Activated T-helper 2 cell treated with anti-CD3 and anti-CD28 coated beads, Interferon-gamma antibody, Interleukin-2, Interleukin-4, amounts not matched to agents 10 μg/mL and 5 μg/mL and 100 μg/mL, durations not matched to agents 14 hours and 24 hours and 36 hours (primary cell): Measurements from ENCODE around the gene STAT3. TPM values are rescaled to one million over a fixed set of nuclear protein-coding genes. Genes with fewer than 3 reads are reported as not detected.
"Not testable (repeated sequence)": the region's sequence is repeated elsewhere in the genome, so short reads cannot be mapped to it uniquely, and the experiment has no call there.

Experiments used
- DNase-seq: peaks from one replicate; pipeline ENCODE4 v3.0.0; 2021; ENCODE audit warnings: low spot score
- H3K27ac Mint-ChIP-seq: one replicate; pipeline ENCODE4 v1.8.0; 2021; ENCODE audit warnings: mixed read lengths
- H3K27me3 Mint-ChIP-seq: one replicate; pipeline ENCODE4 v1.8.0; 2021; ENCODE audit warnings: low read depth, mixed read lengths
- H3K36me3 Mint-ChIP-seq: one replicate; pipeline ENCODE4 v1.8.0; 2021; ENCODE audit warnings: low read depth, mixed read lengths
- H3K4me1 Mint-ChIP-seq: one replicate; pipeline ENCODE4 v1.8.0; 2021; ENCODE audit warnings: low read depth, mixed read lengths
- H3K4me3 Mint-ChIP-seq: one replicate; pipeline ENCODE4 v1.8.0; 2021; ENCODE audit warnings: low read depth, mild to moderate bottlenecking, moderate library complexity, mixed read lengths
- H3K9me3 Mint-ChIP-seq: one replicate; pipeline ENCODE4 v1.8.0; 2021; ENCODE audit warnings: mixed read lengths
- intact Hi-C: fragments of 100-400 bp; cut with micrococcal nuclease; formaldehyde crosslinking; loops from one replicate; pipeline ENCODE4 v1.15.1; 2023
- total RNA-seq: library from RNA; stranded (reverse); gene quantifications from 2 replicates; pipeline ENCODE4 v1.2.3, GENCODE V29; 2022

STAT3 gene
- total RNA-seq, 1 donor from 2014 or later, result 250 TPM

GRCh38 chr17:42268236-42268635 is 120.0 kb downstream of the STAT3 start:
- DNase-seq, result no peak
- H3K4me1 Mint-ChIP-seq, result peaks cover 61% of the 10 kb centered on the region
- intact Hi-C loops, result no loop called here
- H3K36me3 Mint-ChIP-seq, result peaks cover 65% of the 10 kb centered on the region
- peak overlapping the region; percentile 93 for H3K27ac Mint-ChIP-seq
- peaks cover 3% of the 10 kb centered on the region for H3K9me3 Mint-ChIP-seq
- H3K27me3 Mint-ChIP-seq, result no peaks in the 10 kb centered on the region
- no peak overlapping the region for H3K4me3 Mint-ChIP-seq

- peak overlapping the region; percentile 58 for H3K4me3 Mint-ChIP-seq
- peaks cover 3% of the 10 kb centered on the region for H3K9me3 Mint-ChIP-seq
- H3K27me3 Mint-ChIP-seq, result no peaks in the 10 kb centered on the region
- peaks cover 59% of the 10 kb centered on the region for H3K36me3 Mint-ChIP-seq
- intact Hi-C loops, result loop anchor here (2.0 kb wide), 1 partner anchor 122 kb away; the partner anchor contains the start of gene STAT3
- no peak for DNase-seq
- H3K4me1 Mint-ChIP-seq, result peaks cover 52% of the 10 kb centered on the region
- peak overlapping the region; percentile 96 for H3K27ac Mint-ChIP-seq
These were observed 121.1 kb downstream of the STAT3 start for GRCh38 chr17:42266918-42267766.

GRCh38 chr17:42266462-42266861 is 121.8 kb downstream of the STAT3 start:
- H3K27ac Mint-ChIP-seq, result peak overlapping the region; percentile 96
- H3K36me3 Mint-ChIP-seq, result peaks cover 53% of the 10 kb centered on the region
- H3K9me3 Mint-ChIP-seq, result peaks cover 3% of the 10 kb centered on the region
- peak overlapping the region; percentile 58 for H3K4me3 Mint-ChIP-seq
- no peak for DNase-seq
- H3K4me1 Mint-ChIP-seq, result peaks cover 45% of the 10 kb centered on the region
- no peaks in the 10 kb centered on the region for H3K27me3 Mint-ChIP-seq
- intact Hi-C loops, result loop anchor here (2.0 kb wide), 1 partner anchor 122 kb away; the partner anchor contains the start of gene STAT3

GRCh38 chr17:42264366-42264765 is 123.9 kb downstream of the STAT3 start:
- H3K36me3 Mint-ChIP-seq, result peaks cover 39% of the 10 kb centered on the region
- H3K9me3 Mint-ChIP-seq, H3K27ac Mint-ChIP-seq, H3K4me3 Mint-ChIP-seq, DNase-seq, intact Hi-C loops, H3K27me3 Mint-ChIP-seq: not testable (repeated sequence)
- peaks cover 28% of the 10 kb centered on the region for H3K4me1 Mint-ChIP-seq

Other genes with a start within 250 kb of the STAT3 start
- 63.9 and 67.9 TPM in 2 replicates for gene RAB5C, start 233.5 kb downstream of the STAT3 start, total RNA-seq
- gene KCNH4, start 207.3 kb downstream of the STAT3 start, total RNA-seq, result 0.44 and 0.64 TPM in 2 replicates
- gene HCRT, start 203.0 kb downstream of the STAT3 start, total RNA-seq, result not detected in 2 replicates
- gene GHDC, start 193.9 kb downstream of the STAT3 start, total RNA-seq, result 16.5 and 17.6 TPM in 2 replicates
- gene STAT5B, start 112.1 kb downstream of the STAT3 start, total RNA-seq, result 162 and 164 TPM in 2 replicates
- 288 and 302 TPM in 2 replicates for gene STAT5A, start 99.9 kb downstream of the STAT3 start, total RNA-seq
- gene CAVIN1, start 34.8 kb upstream of the STAT3 start, total RNA-seq, result 3.5 and 3.8 TPM in 2 replicates
- gene ATP6V0A1, start 70.4 kb upstream of the STAT3 start, total RNA-seq, result 16.0 and 17.5 TPM in 2 replicates
- gene NAGLU, start 147.8 kb upstream of the STAT3 start, total RNA-seq, result 17.4 and 19.9 TPM in 2 replicates
- gene HSD17B1, start 164.5 kb upstream of the STAT3 start, total RNA-seq, result 0.91 and 1.4 TPM in 2 replicates
- gene COASY, start 173.7 kb upstream of the STAT3 start, total RNA-seq, result 90.6 and 91.6 TPM in 2 replicates
- gene MLX, start 178.7 kb upstream of the STAT3 start, total RNA-seq, result 54.8 and 60.0 TPM in 2 replicates
- gene PSMC3IP, start 189.3 kb upstream of the STAT3 start, total RNA-seq, result 23.3 and 26.6 TPM in 2 replicates
- 37.7 and 39.0 TPM in 2 replicates for gene RETREG3, start 220.9 kb upstream of the STAT3 start, total RNA-seq
- 85.5 and 94.9 TPM in 2 replicates for gene TUBG1, start 221.2 kb upstream of the STAT3 start, total RNA-seq